Heart right ventricle (tissue), 16 donors: ENCODE data around the gene DIO3. TPM values are rescaled to one million over a fixed set of nuclear protein-coding genes. Genes with fewer than 3 reads are reported as not detected.
A peak's percentile ranks its signal among the peaks of the same experiment; 100 is the strongest.

Experiments
- ATAC-seq, 8 donors: fragments of 200-7000 bp; cut with Tn5 transposase; one replicate each; pipeline ENCODE4 v1.9.1; 2020; ENCODE audit warnings: mild to moderate bottlenecking in 8 of 8, moderate library complexity in 8 of 8, moderate number of reproducible peaks in 1 of 8
- DNase-seq, 2 donors: peaks; one replicate each; pipeline ENCODE4 v3.0.0-alpha.2; 2020
- H3K27ac ChIP-seq, 10 donors: fragments of 200-600 bp; sonication (generic) in 2 of 10; one replicate each; pipeline versions ENCODE4 v1.5.0 to v1.8.0; 2020 to 2022; ENCODE audit warnings: mild to moderate bottlenecking in 3 of 10
- H3K27me3 ChIP-seq, 7 donors: fragments of 200-600 bp; one replicate each; pipeline ENCODE4 v1.8.0; 2021 to 2022; ENCODE audit warnings: mild to moderate bottlenecking in 2 of 7
- H3K36me3 ChIP-seq, 9 donors: fragments of 200-600 bp; sonication (generic) in 1 of 9; one replicate each; pipeline versions ENCODE4 v1.5.0 to v1.8.0; 2020 to 2022; ENCODE audit warnings: mild to moderate bottlenecking in 2 of 9
- H3K4me1 ChIP-seq, 9 donors: fragments of 200-600 bp; sonication (generic) in 1 of 9; one replicate each; pipeline versions ENCODE4 v1.5.0 to v1.8.0; 2020 to 2022; ENCODE audit warnings: mild to moderate bottlenecking in 4 of 9
- H3K4me3 ChIP-seq, 10 donors: fragments of 200-600 bp; sonication (generic) in 2 of 10; one replicate each; pipeline versions ENCODE4 v1.5.0 to v1.8.0; 2020 to 2022; ENCODE audit warnings: mild to moderate bottlenecking in 7 of 10, moderate library complexity in 2 of 10
- H3K9me3 ChIP-seq, 11 donors: fragments of 200-600 bp in 10 of 11; sonication (generic) in 2 of 11; one replicate each; pipeline versions ENCODE4 v1.5.0 to v1.8.0; 2013 to 2022; ENCODE audit warnings: mild to moderate bottlenecking in 2 of 11, control low read depth in 1 of 11, moderate library complexity in 1 of 11
- WGBS, 2 donors: extraction: QIAGEN DNeasy Blood & Tissue Kit; methylation state at CpG; one replicate each; pipeline ENCODE4 v1.1.7; 2013; ENCODE audit warnings: inconsistent platforms in 1 of 2; 5-methylcytosine and 5-hydroxymethylcytosine counted together
- intact Hi-C, 10 donors: fragments of 100-400 bp; cut with DNase I; formaldehyde crosslinking; loops; one replicate each; pipeline versions ENCODE4 v1.11.1 to v1.14.2; 2022
- long read RNA-seq, 3 donors: library from polyadenylated mRNA; unstranded; transcript quantifications; one replicate each; pipeline ENCODE4 v2.0.0, GENCODE V29; 2020 to 2021
- polyA plus RNA-seq, 2 donors: library from polyadenylated mRNA; stranded (reverse); fragments of 200-250 nt; gene quantifications; one replicate each; pipeline ENCODE4 v1.2.3, GENCODE V29; 2013
- total RNA-seq, 10 donors: library from RNA; stranded (reverse); fragmentation: NEBNext Ultra II Directional in 3 of 10; extraction: Animal tissue kit (Norgen Biotek cat#: 25700) in 3 of 10; gene quantifications; one replicate each; pipeline versions ENCODE4 v1.2.1 to v1.2.4, GENCODE V29; 2021 to 2023
- TF ChIP-seq, protein P1 (sequence below), 9 donors: fragments of 200-600 bp; sonication (generic) in 2 of 9; IDR thresholded peaks; one replicate each; pipeline versions ENCODE4 v1.5.0 to v1.8.0; 2021 to 2022; ENCODE audit warnings: antibody characterized with exemption in 9 of 9, mild to moderate bottlenecking in 5 of 9, moderate library complexity in 1 of 9
- donor health status: Arrhythmogenic right ventricular cardiomyopathy.
- donor health status: ischemic (EF 13 %, LVEDD 7.1; RV severe dilation, severe dysfunction).
- donor health status: healthy with polysubstance abuse.
- donor health status: DM: no; HTN: yes; CAD: no.
- donor health status: DM: no; HTN: no; CAD: no.
- donor health status: ischemic (EF 25% LVEDD 6.9; RV normal size, moderate dysfunction).
- donor health status: ischemic (EF 25% LVEDD 5.7; RV mildly dilated, moderate dysfunction).
- donor health status: healthy.
- donor health status: DM: yes; HTN: yes; CAD: no.
- donor health status: Ischemic cardiomyopathy.
- donor health status: ischemic (EF 35%, LVEDD 5.7; RV mildly dilated, moderate dysfunction).
- donor health status: nonischemic (EF 11% LVEDD 7.7; RV severe dilation, severe dysfunction).
- donor health status: DM: yes; HTN: yes; CAD: no.
- donor health status: PGD.
- donor health status: ischemic (EF 29% LVEDD 5.4; RV normal size, mild dysfunction).
- donor health status: nonischemic (EF 23%, LVEDD 6.1; RV moderate dilation, normal function).

Gene DIO3
- under 1 TPM in 2 of 10 donors, not detected in 8; 0.21 to 0.33 TPM for total RNA-seq
- under 1 TPM; 0.15 to 0.28 TPM for polyA plus RNA-seq
- long read RNA-seq, donor 1, partial matches to known transcripts: 0 of 2 reads
- long read RNA-seq, donor 1, other reads (novel, unspliced or antisense): 0 of 2 reads
- long read RNA-seq, donor 2: 0 reads
- long read RNA-seq, donor 3: 0 reads

- TF ChIP-seq, protein P1, sequence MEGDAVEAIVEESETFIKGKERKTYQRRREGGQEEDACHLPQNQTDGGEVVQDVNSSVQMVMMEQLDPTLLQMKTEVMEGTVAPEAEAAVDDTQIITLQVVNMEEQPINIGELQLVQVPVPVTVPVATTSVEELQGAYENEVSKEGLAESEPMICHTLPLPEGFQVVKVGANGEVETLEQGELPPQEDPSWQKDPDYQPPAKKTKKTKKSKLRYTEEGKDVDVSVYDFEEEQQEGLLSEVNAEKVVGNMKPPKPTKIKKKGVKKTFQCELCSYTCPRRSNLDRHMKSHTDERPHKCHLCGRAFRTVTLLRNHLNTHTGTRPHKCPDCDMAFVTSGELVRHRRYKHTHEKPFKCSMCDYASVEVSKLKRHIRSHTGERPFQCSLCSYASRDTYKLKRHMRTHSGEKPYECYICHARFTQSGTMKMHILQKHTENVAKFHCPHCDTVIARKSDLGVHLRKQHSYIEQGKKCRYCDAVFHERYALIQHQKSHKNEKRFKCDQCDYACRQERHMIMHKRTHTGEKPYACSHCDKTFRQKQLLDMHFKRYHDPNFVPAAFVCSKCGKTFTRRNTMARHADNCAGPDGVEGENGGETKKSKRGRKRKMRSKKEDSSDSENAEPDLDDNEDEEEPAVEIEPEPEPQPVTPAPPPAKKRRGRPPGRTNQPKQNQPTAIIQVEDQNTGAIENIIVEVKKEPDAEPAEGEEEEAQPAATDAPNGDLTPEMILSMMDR (IDR thresholded peaks at IDR 0.05): no peak
- Histone ChIP-seq H3K27me3 (peaks cover 38 to 93% (median 91%) of the 10 kb centered on the region in 7 donors), H3K36me3 (no peaks in the 10 kb centered on the region), H3K4me3 (no peak within 1 kb of the TSS), H3K27ac (no peak within 1 kb of the TSS), H3K4me1 (peaks cover 0 to 24% (median 9%) of the 10 kb centered on the region in 9 donors), H3K9me3 (peaks cover 0 to 13% (median 9%) of the 10 kb centered on the region in 11 donors)
- DNase-seq (no peak), ATAC-seq (no peak)
- 10 to 12% methylated on average over 67 to 73 of the region's 73 CpGs for WGBS, 2 donors
- intact Hi-C loops: no loop called here
Measured at GRCh38 chr14:101561145-101561896, at the start of gene DIO3. TSS of gene DIO3 (plus strand) at chr14:101561495.

DNA sequence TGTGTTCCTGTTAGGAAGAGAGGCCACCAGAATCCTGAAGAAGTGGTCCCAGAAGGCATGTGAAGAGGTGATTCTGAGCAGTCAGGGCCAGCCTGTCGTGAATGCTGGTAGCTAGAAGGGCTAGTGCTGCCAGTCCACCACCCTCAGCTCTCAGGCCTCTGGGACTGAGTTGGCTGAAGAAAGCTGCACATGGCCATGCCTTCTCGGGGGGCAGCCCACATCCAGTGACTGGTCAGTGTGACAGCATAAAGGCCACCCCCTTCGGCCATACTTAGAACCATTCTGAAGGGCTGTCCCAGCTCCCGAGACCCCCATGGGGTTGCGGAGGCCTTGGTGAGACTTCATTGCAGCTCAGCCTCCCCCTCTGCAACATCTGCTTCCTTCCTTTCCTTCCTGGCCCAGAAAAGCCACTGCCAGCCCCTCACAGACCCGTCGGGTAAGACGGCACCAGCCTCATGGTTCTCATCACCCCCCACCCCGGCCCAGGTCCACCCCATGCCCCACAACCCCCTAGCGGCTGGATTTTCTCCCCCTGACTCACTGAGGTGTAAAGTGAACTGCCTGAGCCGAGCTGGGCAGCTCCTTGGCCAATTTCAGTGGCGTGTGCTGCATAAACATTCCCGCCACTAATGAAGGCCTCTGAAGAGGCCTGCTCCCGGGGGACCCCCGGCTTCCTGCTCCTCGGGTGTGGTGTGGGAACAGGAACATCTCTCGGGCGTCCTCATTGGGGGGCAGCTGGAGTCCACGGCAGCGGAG is 49.5 kb upstream of the DIO3 start:
- Histone ChIP-seq H3K36me3 (no peaks in the 10 kb centered on the region), H3K27ac (no peak overlapping the region), H3K4me3 (no peak overlapping the region), H3K9me3 (peaks cover 0 to 8% (median 0%) of the 10 kb centered on the region in 11 donors), H3K4me1 (peaks cover 0 to 6% (median 0%) of the 10 kb centered on the region in 9 donors), H3K27me3 (peaks cover 0 to 6% (median 0%) of the 10 kb centered on the region in 7 donors)
- no peak for DNase-seq
- no peak for ATAC-seq
- TF ChIP-seq, protein P1 (IDR thresholded peaks at IDR 0.05): no peak
- intact Hi-C loops: loop anchor here in 1 of 10 donors (2.0 kb wide), 1 partner anchor 71 kb away; no protein-coding TSS in a partner anchor
- WGBS, 2 donors: 46 to 57% methylated on average over 20 of the region's 20 CpGs

DNA sequence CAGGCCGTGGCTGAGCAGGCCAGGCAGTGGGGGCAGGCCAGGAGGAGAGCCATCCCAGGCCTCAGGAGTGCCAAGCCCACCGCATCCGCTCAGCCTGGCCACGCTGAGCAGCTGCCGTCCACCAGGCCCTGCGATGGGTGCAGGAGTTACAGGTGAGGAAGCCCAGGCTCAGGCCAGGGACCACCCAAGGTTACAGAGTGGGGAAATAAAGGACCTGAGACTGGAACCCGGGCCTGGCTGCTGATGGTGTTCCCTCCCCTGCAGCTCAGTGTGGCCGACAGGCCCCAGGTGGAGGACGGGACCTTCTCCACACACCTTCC is 49.0 kb upstream of the DIO3 start:
- intact Hi-C loops: no loop called here
- Histone ChIP-seq H3K4me3 (no peak overlapping the region), H3K36me3 (no peaks in the 10 kb centered on the region), H3K27ac (no peak overlapping the region), H3K9me3 (peaks cover 0 to 8% (median 0%) of the 10 kb centered on the region in 11 donors), H3K4me1 (peaks cover 0 to 6% (median 0%) of the 10 kb centered on the region in 9 donors), H3K27me3 (peaks cover 0 to 3% (median 0%) of the 10 kb centered on the region in 7 donors)
- peak in 1 of 8 donors; percentile 18 for ATAC-seq
- no peak for DNase-seq
- TF ChIP-seq, protein P1 (IDR thresholded peaks at IDR 0.05): no peak
- WGBS, 2 donors: 82 to 83% methylated on average over 9 of the region's 9 CpGs

DNA sequence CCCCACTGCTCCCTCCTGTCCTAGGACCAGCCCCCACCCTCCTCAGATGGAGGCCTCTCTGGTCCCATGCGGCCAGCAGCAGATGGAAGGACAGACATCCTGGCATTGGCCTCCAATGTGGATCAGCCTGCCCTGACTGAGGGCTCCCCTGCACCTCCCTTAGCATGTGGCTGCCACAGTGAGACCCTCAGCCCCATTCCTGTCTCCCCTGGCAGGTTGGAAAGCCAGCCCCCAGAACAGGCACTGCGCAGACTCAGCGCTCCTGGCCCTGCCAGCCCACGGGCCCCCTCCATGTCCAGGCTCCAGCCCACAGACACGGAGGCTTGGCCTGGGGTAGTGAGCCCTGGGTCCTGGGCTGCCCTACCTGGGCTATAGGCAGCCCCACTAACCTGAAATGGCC is 47.2 kb upstream of the DIO3 start:
- DNase-seq (no peak), ATAC-seq (no peak)
- no peak overlapping the region for H3K27ac ChIP-seq
- 89 to 94% methylated on average over 5 of the region's 5 CpGs for whole genome bisulfite sequencing, 2 donors
- H3K27me3 ChIP-seq: no peaks in the 10 kb centered on the region
- no peak overlapping the region for H3K4me3 ChIP-seq
- intact Hi-C loops: no loop called here
- TF ChIP-seq, protein P1 (IDR thresholded peaks at IDR 0.05): no peak
- H3K9me3 ChIP-seq: peaks cover 0 to 8% (median 0%) of the 10 kb centered on the region in 11 donors
- H3K36me3 ChIP-seq: no peaks in the 10 kb centered on the region
- H3K4me1 ChIP-seq: peaks cover 0 to 6% (median 0%) of the 10 kb centered on the region in 9 donors
